ENCODE results near the gene FAM131A.

The FAM131A gene

DNA sequence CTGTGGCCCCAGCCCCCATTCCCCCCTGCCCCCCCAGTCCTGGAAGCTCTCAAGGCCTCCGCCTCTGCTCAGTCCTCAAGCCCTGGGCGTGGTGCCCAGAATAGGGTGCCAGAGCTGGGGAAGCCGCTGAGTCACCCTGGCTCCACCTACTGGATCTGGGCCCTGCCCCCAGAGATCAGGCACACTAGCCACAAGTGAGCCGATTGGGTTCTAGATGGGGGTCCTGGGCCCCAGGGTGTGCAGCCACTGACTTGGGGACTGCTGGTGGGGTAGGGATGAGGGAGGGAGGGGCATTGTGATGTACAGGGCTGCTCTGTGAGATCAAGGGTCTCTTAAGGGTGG lies 17.3 kb upstream of the FAM131A start:
- Histone ChIP-seq H3K27me3 (ENCODE audit: low read depth, low read length) (no peaks in the 10 kb centered on the region), H3K36me3 (ENCODE audit: control insufficient read depth in 1 of 2, insufficient read depth in 2 of 2, low read length in 2 of 2) (peaks cover 58 to 73% of the 10 kb centered on the region in 2 donors), H3K4me3 (ENCODE audit: low read depth in 1 of 2, low read length in 2 of 2) (peak overlapping the region in 1 of 2 donors; percentile 35), H3K9me3 (ENCODE audit: control insufficient read depth in 1 of 2, low read length in 2 of 2) (no peaks in the 10 kb centered on the region), H3K4me1 (ENCODE audit: control insufficient read depth in 1 of 2, insufficient read depth in 2 of 2, low read length in 2 of 2) (peaks cover 24 to 58% of the 10 kb centered on the region in 2 donors), H3K27ac (ENCODE audit: low read length) (peak overlapping the region; percentile 83)

DNA sequence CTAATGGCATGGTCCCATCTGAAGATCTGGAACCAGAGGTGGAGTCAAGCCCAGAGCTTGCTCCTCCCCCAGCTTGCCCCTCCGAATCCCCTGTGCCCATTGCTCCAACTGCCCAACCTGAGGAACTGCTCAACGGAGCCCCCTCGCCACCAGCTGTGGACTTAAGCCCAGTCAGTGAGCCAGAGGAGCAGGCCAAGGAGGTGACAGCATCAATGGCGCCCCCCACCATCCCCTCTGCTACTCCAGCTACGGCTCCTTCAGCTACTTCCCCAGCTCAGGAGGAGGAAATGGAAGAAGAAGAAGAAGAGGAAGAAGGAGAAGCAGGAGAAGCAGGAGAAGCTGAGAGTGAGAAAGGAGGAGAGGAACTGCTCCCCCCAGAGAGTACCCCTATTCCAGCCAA lies 15.7 kb upstream of the FAM131A start:
- peaks cover 22 to 53% of the 10 kb centered on the region in 2 donors for H3K4me1 ChIP-seq (ENCODE audit: control insufficient read depth in 1 of 2, insufficient read depth in 2 of 2, low read length in 2 of 2)
- H3K27ac ChIP-seq (ENCODE audit: low read length) = no peak overlapping the region
- peaks cover 74 to 82% of the 10 kb centered on the region in 2 donors for H3K36me3 ChIP-seq (ENCODE audit: control insufficient read depth in 1 of 2, insufficient read depth in 2 of 2, low read length in 2 of 2)
- H3K9me3 ChIP-seq (ENCODE audit: control insufficient read depth in 1 of 2, low read length in 2 of 2) = no peaks in the 10 kb centered on the region
- no peaks in the 10 kb centered on the region for H3K27me3 ChIP-seq (ENCODE audit: low read depth, low read length)
- H3K4me3 ChIP-seq (ENCODE audit: low read depth in 1 of 2, low read length in 2 of 2) = no peak overlapping the region

DNA sequence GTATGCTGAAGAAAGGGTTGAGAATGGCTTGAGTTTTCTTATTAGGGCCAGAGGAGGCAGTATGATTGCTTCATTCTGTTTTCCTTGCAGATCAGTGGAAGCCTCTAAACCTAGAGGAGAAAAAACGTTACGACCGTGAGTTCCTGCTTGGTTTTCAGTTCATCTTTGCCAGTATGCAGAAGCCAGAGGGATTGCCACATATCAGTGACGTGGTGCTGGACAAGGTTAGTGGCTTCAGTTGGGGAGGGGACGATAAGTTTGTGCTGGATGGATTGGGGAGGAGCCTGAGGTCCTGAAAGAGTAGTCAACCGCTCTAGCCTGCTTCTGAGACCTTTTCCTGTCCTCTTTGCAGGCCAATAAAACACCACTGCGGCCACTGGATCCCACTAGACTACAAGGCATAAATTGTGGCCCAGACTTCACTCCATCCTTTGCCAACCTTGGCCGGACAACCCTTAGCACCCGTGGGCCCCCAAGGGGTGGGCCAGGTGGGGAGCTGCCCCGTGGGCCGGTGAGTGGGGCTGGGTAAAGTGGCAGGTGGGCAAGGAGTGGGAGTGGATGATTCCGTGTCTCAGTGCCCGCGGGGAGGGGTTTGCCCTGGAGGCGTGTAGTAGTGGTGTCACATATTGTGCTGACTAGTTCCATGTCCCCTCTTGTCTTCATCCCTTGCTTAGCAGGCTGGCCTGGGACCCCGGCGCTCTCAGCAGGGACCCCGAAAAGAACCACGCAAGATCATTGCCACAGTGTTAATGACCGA lies 14.5 kb upstream of the FAM131A start:
- Histone ChIP-seq H3K27ac (ENCODE audit: low read length) (no peak overlapping the region), H3K9me3 (ENCODE audit: control insufficient read depth in 1 of 2, low read length in 2 of 2) (no peaks in the 10 kb centered on the region), H3K4me1 (ENCODE audit: control insufficient read depth in 1 of 2, insufficient read depth in 2 of 2, low read length in 2 of 2) (peaks cover 18 to 41% of the 10 kb centered on the region in 2 donors), H3K36me3 (ENCODE audit: control insufficient read depth in 1 of 2, insufficient read depth in 2 of 2, low read length in 2 of 2) (peaks cover 79 to 83% of the 10 kb centered on the region in 2 donors), H3K27me3 (ENCODE audit: low read depth, low read length) (no peaks in the 10 kb centered on the region), H3K4me3 (ENCODE audit: low read depth in 1 of 2, low read length in 2 of 2) (no peak overlapping the region)

DNA sequence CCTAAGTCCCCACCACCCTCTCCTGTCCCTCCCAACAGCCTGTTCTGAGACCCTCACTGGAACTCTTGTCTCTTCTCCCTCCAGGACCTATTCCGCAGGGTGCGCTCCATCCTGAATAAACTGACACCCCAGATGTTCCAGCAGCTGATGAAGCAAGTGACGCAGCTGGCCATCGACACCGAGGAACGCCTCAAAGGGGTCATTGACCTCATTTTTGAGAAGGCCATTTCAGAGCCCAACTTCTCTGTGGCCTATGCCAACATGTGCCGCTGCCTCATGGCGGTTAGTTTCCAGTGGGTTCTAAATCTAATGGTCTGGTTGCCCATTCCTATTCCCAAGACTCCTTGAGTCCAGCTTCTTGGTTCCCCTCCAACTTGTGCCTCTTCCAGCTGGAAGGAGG lies 13.7 kb upstream of the FAM131A start:
- Histone ChIP-seq H3K4me1 (ENCODE audit: control insufficient read depth in 1 of 2, insufficient read depth in 2 of 2, low read length in 2 of 2) (peaks cover 18 to 35% of the 10 kb centered on the region in 2 donors), H3K27ac (ENCODE audit: low read length) (peak overlapping the region; percentile 31), H3K9me3 (ENCODE audit: control insufficient read depth in 1 of 2, low read length in 2 of 2) (no peaks in the 10 kb centered on the region), H3K4me3 (ENCODE audit: low read depth in 1 of 2, low read length in 2 of 2) (no peak overlapping the region), H3K36me3 (ENCODE audit: control insufficient read depth in 1 of 2, insufficient read depth in 2 of 2, low read length in 2 of 2) (peaks cover 86 to 88% of the 10 kb centered on the region in 2 donors), H3K27me3 (ENCODE audit: low read depth, low read length) (no peaks in the 10 kb centered on the region)

DNA sequence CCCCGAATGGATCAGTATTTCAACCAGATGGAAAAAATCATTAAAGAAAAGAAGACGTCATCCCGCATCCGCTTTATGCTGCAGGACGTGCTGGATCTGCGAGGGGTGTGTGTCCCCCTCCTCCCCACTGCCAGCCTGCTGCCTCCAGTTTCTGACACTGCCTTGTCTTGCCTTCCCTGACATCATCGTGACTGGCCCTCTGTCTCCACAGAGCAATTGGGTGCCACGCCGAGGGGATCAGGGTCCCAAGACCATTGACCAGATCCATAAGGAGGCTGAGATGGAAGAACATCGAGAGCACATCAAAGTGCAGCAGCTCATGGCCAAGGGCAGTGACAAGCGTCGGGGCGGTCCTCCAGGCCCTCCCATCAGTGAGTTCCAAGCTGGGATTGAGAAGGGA lies 12.1 kb upstream of the FAM131A start:
- Histone ChIP-seq H3K27me3 (ENCODE audit: low read depth, low read length) (no peaks in the 10 kb centered on the region), H3K9me3 (ENCODE audit: control insufficient read depth in 1 of 2, low read length in 2 of 2) (no peaks in the 10 kb centered on the region), H3K4me3 (ENCODE audit: low read depth in 1 of 2, low read length in 2 of 2) (no peak overlapping the region), H3K4me1 (ENCODE audit: control insufficient read depth in 1 of 2, insufficient read depth in 2 of 2, low read length in 2 of 2) (peaks cover 5 to 21% of the 10 kb centered on the region in 2 donors), H3K27ac (ENCODE audit: low read length) (no peak overlapping the region), H3K36me3 (ENCODE audit: control insufficient read depth in 1 of 2, insufficient read depth in 2 of 2, low read length in 2 of 2) (peaks cover 98 to 99% of the 10 kb centered on the region in 2 donors)

DNA sequence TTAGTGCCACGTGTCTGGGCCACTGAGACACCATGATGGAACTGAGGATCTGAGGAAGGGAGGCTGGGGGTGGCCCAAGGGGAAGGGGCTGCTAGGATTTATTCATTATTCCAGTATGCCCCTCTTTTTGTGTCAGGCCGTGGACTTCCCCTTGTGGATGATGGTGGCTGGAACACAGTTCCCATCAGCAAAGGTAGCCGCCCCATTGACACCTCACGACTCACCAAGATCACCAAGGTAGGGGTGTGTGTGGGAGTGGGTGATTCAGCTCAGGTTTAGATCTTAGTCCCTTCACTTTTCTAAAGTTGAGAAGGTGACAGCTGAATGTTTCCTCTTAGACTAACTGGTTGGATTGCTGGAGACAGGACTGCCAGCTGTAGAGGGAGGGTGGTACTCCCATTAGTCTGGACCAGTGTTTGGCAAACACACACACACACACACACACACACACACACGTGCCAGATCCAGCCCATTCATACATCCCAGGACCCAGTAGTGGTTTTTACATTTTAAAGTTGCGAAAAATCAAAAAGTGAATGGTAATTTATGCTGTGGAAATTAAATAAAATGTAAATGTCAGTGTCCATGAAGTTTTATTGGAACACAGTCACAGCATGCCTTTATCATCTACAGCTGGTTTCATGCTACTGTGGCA lies 11.6 kb upstream of the FAM131A start:
- Histone ChIP-seq H3K36me3 (ENCODE audit: control insufficient read depth in 1 of 2, insufficient read depth in 2 of 2, low read length in 2 of 2) (peaks cover 94 to 97% of the 10 kb centered on the region in 2 donors), H3K9me3 (ENCODE audit: control insufficient read depth in 1 of 2, low read length in 2 of 2) (no peaks in the 10 kb centered on the region), H3K4me3 (ENCODE audit: low read depth in 1 of 2, low read length in 2 of 2) (no peak overlapping the region), H3K27ac (ENCODE audit: low read length) (no peak overlapping the region), H3K4me1 (ENCODE audit: control insufficient read depth in 1 of 2, insufficient read depth in 2 of 2, low read length in 2 of 2) (peaks cover 0 to 15% of the 10 kb centered on the region in 2 donors), H3K27me3 (ENCODE audit: low read depth, low read length) (no peaks in the 10 kb centered on the region)

DNA sequence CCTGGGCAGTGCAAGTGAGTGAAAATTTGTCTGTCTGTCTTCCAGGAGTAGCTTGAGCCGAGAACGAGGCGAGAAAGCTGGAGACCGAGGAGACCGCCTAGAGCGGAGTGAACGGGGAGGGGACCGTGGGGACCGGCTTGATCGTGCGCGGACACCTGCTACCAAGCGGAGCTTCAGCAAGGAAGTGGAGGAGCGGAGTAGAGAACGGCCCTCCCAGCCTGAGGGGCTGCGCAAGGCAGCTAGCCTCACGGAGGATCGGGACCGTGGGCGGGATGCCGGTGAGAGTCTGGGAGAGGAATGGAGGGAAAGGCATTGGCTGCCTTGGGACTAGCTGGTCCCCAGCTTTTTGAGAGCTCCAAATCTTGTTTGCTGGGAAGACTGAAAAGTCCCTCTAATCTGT lies 10.2 kb upstream of the FAM131A start:
- H3K36me3 ChIP-seq (ENCODE audit: control insufficient read depth in 1 of 2, insufficient read depth in 2 of 2, low read length in 2 of 2) = peaks cover 94 to 97% of the 10 kb centered on the region in 2 donors

DNA sequence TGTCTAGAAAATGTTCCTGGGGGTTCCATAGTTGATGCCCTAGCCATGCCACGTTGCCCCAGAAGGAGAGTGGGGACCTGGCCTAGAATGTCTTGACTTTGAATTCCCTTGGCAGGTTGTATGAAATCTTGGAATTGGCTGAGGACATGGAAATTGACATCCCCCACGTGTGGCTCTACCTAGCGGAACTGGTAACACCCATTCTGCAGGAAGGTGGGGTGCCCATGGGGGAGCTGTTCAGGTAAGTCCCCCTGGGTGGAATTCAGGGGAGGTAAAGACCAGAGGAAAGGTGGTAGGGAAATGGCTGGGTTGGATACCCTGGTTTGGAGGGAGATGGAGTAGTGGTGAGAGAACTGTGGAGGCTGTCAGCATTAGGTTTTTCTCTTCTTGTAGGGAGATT lies 8.9 kb upstream of the FAM131A start:
- Histone ChIP-seq H3K4me1 (ENCODE audit: control insufficient read depth in 1 of 2, insufficient read depth in 2 of 2, low read length in 2 of 2) (no peaks in the 10 kb centered on the region), H3K27ac (ENCODE audit: low read length) (no peak overlapping the region), H3K27me3 (ENCODE audit: low read depth, low read length) (no peaks in the 10 kb centered on the region), H3K36me3 (ENCODE audit: control insufficient read depth in 1 of 2, insufficient read depth in 2 of 2, low read length in 2 of 2) (peaks cover 94 to 97% of the 10 kb centered on the region in 2 donors), H3K4me3 (ENCODE audit: low read depth in 1 of 2, low read length in 2 of 2) (no peak overlapping the region), H3K9me3 (ENCODE audit: control insufficient read depth in 1 of 2, low read length in 2 of 2) (no peaks in the 10 kb centered on the region)

More for the DNA sequence above, 10.2 kb upstream of the FAM131A start:
- H3K4me1 ChIP-seq (ENCODE audit: control insufficient read depth in 1 of 2, insufficient read depth in 2 of 2, low read length in 2 of 2) = peaks cover 0 to 2% of the 10 kb centered on the region in 2 donors
- no peaks in the 10 kb centered on the region for H3K27me3 ChIP-seq (ENCODE audit: low read depth, low read length)
- no peak overlapping the region for H3K27ac ChIP-seq (ENCODE audit: low read length)
- H3K9me3 ChIP-seq (ENCODE audit: control insufficient read depth in 1 of 2, low read length in 2 of 2) = no peaks in the 10 kb centered on the region
- no peak overlapping the region for H3K4me3 ChIP-seq (ENCODE audit: low read depth in 1 of 2, low read length in 2 of 2)

DNA sequence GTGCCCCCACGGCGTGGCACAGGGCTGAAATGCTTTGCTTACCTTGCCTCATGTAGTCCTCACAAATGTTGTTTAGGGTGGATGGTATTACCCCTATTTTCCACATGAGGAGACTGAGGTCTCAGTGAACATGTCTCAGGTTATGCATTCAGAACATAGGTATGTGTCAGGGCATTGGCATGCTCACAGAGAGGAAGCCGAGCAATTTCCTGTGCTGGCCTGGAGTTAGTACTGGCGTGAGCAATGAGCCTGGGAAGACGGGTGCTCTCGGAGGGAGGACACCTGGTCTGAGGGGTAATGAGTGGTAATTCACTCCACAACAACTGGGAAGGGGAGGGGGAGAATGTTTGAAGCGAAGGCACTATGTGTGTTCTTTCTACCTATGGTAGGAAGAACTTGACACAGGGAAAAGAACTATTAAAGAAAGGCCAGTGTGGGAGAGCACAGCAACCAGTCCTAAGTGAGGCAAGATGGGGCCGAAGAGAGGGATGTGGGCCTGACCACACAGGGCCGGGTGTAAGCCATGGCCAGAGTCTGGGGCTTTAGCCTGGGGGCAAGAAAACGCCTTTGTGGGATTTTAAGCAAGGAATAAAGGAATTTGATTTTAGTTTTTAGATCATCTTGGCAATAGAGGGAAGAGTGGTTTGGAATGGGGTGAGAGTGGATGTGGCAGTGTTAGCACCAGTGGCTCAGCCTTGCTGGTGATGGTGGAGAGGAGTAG lies 4.9 kb upstream of the FAM131A start:
- H3K4me3 ChIP-seq (ENCODE audit: low read depth in 1 of 2, low read length in 2 of 2) = no peak overlapping the region
- no peaks in the 10 kb centered on the region for H3K9me3 ChIP-seq (ENCODE audit: control insufficient read depth in 1 of 2, low read length in 2 of 2)
- H3K27me3 ChIP-seq (ENCODE audit: low read depth, low read length) = no peaks in the 10 kb centered on the region
- H3K27ac ChIP-seq (ENCODE audit: low read length) = peak overlapping the region; percentile 40
- H3K4me1 ChIP-seq (ENCODE audit: control insufficient read depth in 1 of 2, insufficient read depth in 2 of 2, low read length in 2 of 2) = peaks cover 9 to 14% of the 10 kb centered on the region in 2 donors
- peaks cover 67 to 77% of the 10 kb centered on the region in 2 donors for H3K36me3 ChIP-seq (ENCODE audit: control insufficient read depth in 1 of 2, insufficient read depth in 2 of 2, low read length in 2 of 2)

DNA sequence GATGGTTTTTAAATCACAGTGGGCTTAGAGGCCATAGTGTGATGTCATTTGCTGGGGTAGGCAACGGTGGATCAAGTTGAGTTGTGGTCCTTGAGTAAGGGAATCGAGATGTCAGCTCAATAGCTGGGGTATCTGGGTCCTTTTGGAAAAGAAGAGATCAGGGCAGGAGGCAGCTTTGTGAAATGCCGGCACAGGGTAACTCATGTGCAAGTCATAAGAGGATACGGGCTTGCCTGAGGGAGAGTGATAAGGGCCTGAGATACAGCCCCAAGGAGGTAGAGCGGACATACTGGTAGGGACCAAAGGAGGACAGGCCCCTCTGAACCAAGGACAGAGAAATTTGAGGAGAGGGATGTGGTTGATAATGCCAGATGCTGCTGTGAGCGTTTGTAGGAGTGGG lies 4.2 kb upstream of the FAM131A start:
- Histone ChIP-seq H3K4me1 (ENCODE audit: control insufficient read depth in 1 of 2, insufficient read depth in 2 of 2, low read length in 2 of 2) (peaks cover 9 to 21% of the 10 kb centered on the region in 2 donors), H3K27me3 (ENCODE audit: low read depth, low read length) (no peaks in the 10 kb centered on the region), H3K36me3 (ENCODE audit: control insufficient read depth in 1 of 2, insufficient read depth in 2 of 2, low read length in 2 of 2) (peaks cover 60 to 70% of the 10 kb centered on the region in 2 donors), H3K27ac (ENCODE audit: low read length) (peak overlapping the region; percentile 40), H3K4me3 (ENCODE audit: low read depth in 1 of 2, low read length in 2 of 2) (no peak overlapping the region), H3K9me3 (ENCODE audit: control insufficient read depth in 1 of 2, low read length in 2 of 2) (no peaks in the 10 kb centered on the region)

DNA sequence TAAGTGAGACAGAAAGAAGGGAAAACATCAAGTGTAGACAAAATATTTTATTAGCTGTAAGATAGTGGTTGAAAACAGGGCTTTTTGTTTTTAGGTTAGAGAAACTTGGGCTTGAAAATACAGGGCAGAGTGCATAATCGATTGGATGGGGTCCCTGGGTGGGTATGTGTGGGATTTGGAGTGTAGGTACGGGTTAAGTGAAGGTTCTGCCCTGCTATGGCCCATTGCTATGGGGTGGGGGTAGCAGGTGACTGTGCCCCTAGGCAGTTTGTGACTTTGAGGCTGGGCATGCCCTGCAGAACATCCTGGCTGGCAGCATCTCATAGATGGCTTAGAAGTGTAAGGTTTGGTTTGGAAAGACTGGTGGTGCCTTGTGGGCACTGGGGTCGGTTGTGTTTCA lies 3.7 kb upstream of the FAM131A start:
- H3K27me3 ChIP-seq (ENCODE audit: low read depth, low read length) = no peaks in the 10 kb centered on the region
- no peak overlapping the region for H3K4me3 ChIP-seq (ENCODE audit: low read depth in 1 of 2, low read length in 2 of 2)
- peak overlapping the region; percentile 39 for H3K27ac ChIP-seq (ENCODE audit: low read length)
- H3K36me3 ChIP-seq (ENCODE audit: control insufficient read depth in 1 of 2, insufficient read depth in 2 of 2, low read length in 2 of 2) = peaks cover 55 to 65% of the 10 kb centered on the region in 2 donors
- no peaks in the 10 kb centered on the region for H3K9me3 ChIP-seq (ENCODE audit: control insufficient read depth in 1 of 2, low read length in 2 of 2)
- H3K4me1 ChIP-seq (ENCODE audit: control insufficient read depth in 1 of 2, insufficient read depth in 2 of 2, low read length in 2 of 2) = peaks cover 9 to 26% of the 10 kb centered on the region in 2 donors

Measured in muscle layer of duodenum (tissue), 2 donors.